Calu3 (cell line): ENCODE data around the gene PNP. TPM values are rescaled to one million over a fixed set of nuclear protein-coding genes. Genes with fewer than 3 reads are reported as not detected.

Source experiments
- BruUV-seq: library from RNA; stranded (reverse); fragments of 400-500 nt; replicated peaks from 2 replicates; lab custom pipeline; 2021; lab: Mats Ljungman, UMichigan
- CTCF ChIA-PET: fragments of 300-600 bp; sonication (Branson Sonifier 250); formaldehyde crosslinking; loops from one replicate; lab custom pipeline; 2022; ENCODE audit warnings: antibody characterized with exemption; lab: Charles Lee
- DNase-seq: peaks from one replicate; pipeline ENCODE4 v3.0.0; 2022
- H3K27ac Mint-ChIP-seq: one replicate; pipeline ENCODE4 v1.8.0; 2022; ENCODE audit warnings: mixed read lengths; ENCODE audit not compliant: unreplicated experiment
- H3K27me3 Mint-ChIP-seq: one replicate; pipeline ENCODE4 v1.8.0; 2022; ENCODE audit warnings: mixed read lengths; ENCODE audit not compliant: unreplicated experiment
- H3K36me3 Mint-ChIP-seq: one replicate; pipeline ENCODE4 v1.8.0; 2022; ENCODE audit warnings: mild to moderate bottlenecking, moderate library complexity, mixed read lengths; ENCODE audit not compliant: insufficient read depth, unreplicated experiment
- H3K4me1 Mint-ChIP-seq: one replicate; pipeline ENCODE4 v1.8.0; 2022; ENCODE audit warnings: mild to moderate bottlenecking, low read depth, mixed read lengths; ENCODE audit not compliant: unreplicated experiment
- H3K4me3 Mint-ChIP-seq: one replicate; pipeline ENCODE4 v1.8.0; 2022; ENCODE audit warnings: mild to moderate bottlenecking, low read depth, moderate library complexity, mixed read lengths; ENCODE audit not compliant: unreplicated experiment
- H3K9me3 Mint-ChIP-seq: one replicate; pipeline ENCODE4 v1.8.0; 2022; ENCODE audit warnings: low read depth, mixed read lengths; ENCODE audit not compliant: unreplicated experiment
- CTCF ChIP-seq: fragments of 200-600 bp; IDR thresholded peaks from one replicate; pipeline ENCODE4 v1.8.0; 2022; ENCODE audit warnings: antibody characterized with exemption; ENCODE audit not compliant: unreplicated experiment
- intact Hi-C: fragments of 100-400 bp; cut with micrococcal nuclease; formaldehyde crosslinking; loops from one replicate; pipeline ENCODE4 v1.10.0; 2022; ENCODE audit not compliant: unreplicated experiment
- total RNA-seq: library from RNA; stranded (reverse); gene quantifications from 2 replicates; pipeline ENCODE4 v1.2.3, GENCODE V29; 2022

PNP gene
- total RNA-seq, 1 experiment from 2014 or later: 81.3 TPM

- Mint-ChIP-seq H3K9me3 (no peaks in the 10 kb centered on the region), H3K36me3 (no peaks in the 10 kb centered on the region), H3K27ac (no peak overlapping the region), H3K4me1 (peaks cover 20% of the 10 kb centered on the region), H3K27me3 (no peaks in the 10 kb centered on the region), H3K4me3 (no peak overlapping the region)
- TF ChIP-seq CTCF: no peak
- CTCF ChIA-PET: no interaction called here
- no TSS peak for BruUV-seq
- intact Hi-C loops: no loop called here
- no peak for DNase-seq
Measured at GRCh38 chr14:20489093-20489994, 20.1 kb downstream of the PNP start.

- Mint-ChIP-seq H3K4me1 (peaks cover 28% of the 10 kb centered on the region), H3K36me3 (no peaks in the 10 kb centered on the region), H3K9me3 (peaks cover under 1% of the 10 kb centered on the region), H3K27me3 (no peaks in the 10 kb centered on the region), H3K27ac (no peak overlapping the region), H3K4me3 (no peak overlapping the region)
- DNase-seq: no peak
- TF ChIP-seq CTCF: no peak
- no TSS peak for BruUV-seq
- CTCF ChIA-PET: no interaction called here
- intact Hi-C loops: no loop called here
Measured at GRCh38 chr14:20490563-20490962, 21.4 kb downstream of the PNP start.

GRCh38 chr14:20492486-20492885 is 23.3 kb downstream of the PNP start:
- BruUV-seq: no TSS peak
- H3K27ac Mint-ChIP-seq: no peak overlapping the region
- CTCF ChIA-PET: no interaction called here
- no peak overlapping the region for H3K4me3 Mint-ChIP-seq
- TF ChIP-seq CTCF: no peak
- peaks cover 4% of the 10 kb centered on the region for H3K9me3 Mint-ChIP-seq
- H3K36me3 Mint-ChIP-seq: no peaks in the 10 kb centered on the region
- peaks cover 34% of the 10 kb centered on the region for H3K4me1 Mint-ChIP-seq
- no peak for DNase-seq
- intact Hi-C loops: no loop called here
- H3K27me3 Mint-ChIP-seq: no peaks in the 10 kb centered on the region

- peaks cover 37% of the 10 kb centered on the region for H3K4me1 Mint-ChIP-seq
- H3K27ac Mint-ChIP-seq: no peak overlapping the region
- H3K9me3 Mint-ChIP-seq: peaks cover 4% of the 10 kb centered on the region
- CTCF ChIA-PET: no interaction called here
- no peak for TF ChIP-seq CTCF
- no peaks in the 10 kb centered on the region for H3K27me3 Mint-ChIP-seq
- intact Hi-C loops: no loop called here
- no peaks in the 10 kb centered on the region for H3K36me3 Mint-ChIP-seq
- BruUV-seq: no TSS peak
- no peak overlapping the region for H3K4me3 Mint-ChIP-seq
- DNase-seq: no peak
Measured at GRCh38 chr14:20493634-20494033, 24.4 kb downstream of the PNP start.
